Stimulated activated CD8-positive, alpha-beta memory T cell treated with anti-CD3 and anti-CD28 coated beads, Interleukin-15, amount 100 ng/mL, for 48 hours (primary cell): Measurements from ENCODE around the gene GPRC6A.

Experiments used
- DNase-seq, 2 donors: peaks; one replicate each; pipeline ENCODE4 v3.0.0-alpha.2; 2020; ENCODE audit warnings: low read depth in 2 of 2

GPRC6A gene

DNA sequence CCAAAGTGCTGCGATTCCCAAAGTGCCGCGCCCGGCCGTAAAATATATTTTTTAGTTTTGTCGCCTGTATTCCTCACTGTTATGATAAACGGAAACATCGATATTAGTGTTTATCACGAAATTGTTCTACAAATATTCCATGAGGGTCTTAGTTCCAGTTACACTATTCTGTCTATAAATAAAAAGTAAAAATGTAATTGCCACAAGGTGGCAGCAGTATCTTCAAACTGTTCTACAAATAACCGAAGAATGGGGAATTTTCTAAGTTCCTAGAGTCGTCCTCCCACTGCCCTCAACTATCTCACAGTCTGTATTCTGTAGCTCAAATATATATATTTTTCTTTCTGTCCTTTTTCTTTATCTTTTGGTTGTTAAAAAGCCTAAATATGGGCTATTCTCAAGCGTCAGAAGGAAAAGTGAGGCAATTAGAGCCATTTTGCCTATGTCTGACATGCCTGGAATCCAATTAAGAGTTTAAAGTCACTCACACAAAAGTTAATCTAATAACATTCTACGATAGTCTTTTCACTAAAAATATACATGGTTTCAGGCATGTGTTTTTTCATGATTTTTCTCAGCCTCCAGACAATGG is 49.2 kb downstream of the GPRC6A start:
- no peak for DNase-seq

DNA sequence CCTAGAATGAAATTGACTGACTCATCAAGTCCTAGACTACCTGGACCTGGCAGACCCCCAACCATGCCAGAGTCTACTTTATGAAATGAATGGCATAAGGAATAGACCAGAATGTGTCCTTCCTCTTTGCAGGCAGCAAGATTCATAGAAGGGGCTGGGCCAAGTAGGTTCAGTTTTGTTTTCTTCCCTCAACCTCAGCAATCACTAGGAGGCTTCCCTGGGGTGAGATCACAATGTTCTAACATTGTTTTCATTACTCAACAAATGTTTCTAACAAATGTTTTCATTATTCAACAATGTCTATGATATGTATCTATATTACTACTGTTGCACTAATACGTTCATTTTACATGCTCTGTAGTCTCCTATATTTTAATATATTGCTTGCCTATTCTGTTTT is 55.0 kb downstream of the GPRC6A start:
- no peak for DNase-seq

DNA sequence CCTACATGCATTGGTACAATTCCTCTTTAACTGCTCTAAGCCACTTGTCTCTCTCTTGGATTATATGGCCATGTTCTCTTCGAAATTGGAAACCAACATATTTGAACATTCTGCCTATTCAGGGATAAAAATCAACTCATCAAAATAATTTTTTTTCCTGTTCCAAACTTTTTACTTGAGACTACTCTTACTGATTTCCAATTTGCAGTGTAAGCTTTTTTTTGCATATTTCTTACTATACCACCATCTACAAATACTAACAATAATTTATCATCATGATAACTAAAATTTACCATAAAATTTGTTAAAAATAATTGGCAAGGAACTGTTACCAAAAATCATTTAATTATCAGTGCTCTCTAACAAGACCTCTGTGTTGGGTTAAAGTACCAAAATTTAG is 56.4 kb downstream of the GPRC6A start:
- DNase-seq, result no peak

DNA sequence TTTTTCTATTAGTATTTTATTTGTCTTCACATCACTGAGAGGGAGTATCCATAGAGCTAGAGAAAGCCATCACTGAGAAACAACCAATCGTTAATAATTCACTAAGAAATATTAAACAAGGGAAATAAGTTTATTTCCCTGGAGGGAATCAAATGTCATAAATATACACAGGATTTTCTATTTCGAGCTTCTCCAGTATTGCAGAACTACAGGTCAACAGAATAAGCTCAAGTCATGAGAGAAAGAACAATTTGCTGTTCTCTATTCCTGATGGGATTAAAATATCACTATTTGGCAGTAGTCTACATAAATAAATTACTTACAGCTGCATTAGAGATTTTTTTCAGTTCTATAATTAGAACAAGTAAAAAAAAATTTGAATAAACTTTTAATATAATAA is 61.2 kb downstream of the GPRC6A start:
- no peak for DNase-seq

DNA sequence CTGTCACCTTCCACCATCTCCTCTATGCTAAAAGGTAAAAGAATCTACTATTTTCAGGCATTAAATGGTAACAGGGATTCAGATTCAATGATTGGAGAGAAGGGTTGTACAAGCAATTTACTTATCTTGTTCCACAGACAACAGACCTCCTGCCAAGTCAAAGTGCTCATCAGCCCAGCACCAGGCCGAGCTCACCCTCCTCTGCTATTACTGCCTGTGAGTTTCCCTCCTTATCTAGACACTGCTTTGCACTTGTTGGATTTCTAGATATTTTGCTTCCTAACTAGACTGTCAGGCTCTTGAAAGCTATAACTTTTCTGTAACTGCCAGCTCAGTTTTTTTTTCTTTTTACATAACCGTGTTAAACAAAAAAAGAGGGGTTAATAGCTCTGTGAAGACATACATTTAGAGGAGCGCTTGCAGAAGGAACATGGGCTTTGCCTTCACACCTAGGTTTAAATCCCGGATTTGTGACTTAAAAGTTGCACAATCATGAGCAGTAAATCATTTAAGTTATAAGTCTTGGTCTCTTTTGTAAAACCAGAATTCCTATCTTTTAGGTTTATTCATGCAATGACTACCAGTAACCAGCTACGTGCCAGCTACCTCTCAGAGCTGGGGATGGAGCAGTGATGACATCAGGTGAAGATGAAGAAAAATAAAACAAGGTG is 62.2 kb downstream of the GPRC6A start:
- no peak for DNase-seq

DNA sequence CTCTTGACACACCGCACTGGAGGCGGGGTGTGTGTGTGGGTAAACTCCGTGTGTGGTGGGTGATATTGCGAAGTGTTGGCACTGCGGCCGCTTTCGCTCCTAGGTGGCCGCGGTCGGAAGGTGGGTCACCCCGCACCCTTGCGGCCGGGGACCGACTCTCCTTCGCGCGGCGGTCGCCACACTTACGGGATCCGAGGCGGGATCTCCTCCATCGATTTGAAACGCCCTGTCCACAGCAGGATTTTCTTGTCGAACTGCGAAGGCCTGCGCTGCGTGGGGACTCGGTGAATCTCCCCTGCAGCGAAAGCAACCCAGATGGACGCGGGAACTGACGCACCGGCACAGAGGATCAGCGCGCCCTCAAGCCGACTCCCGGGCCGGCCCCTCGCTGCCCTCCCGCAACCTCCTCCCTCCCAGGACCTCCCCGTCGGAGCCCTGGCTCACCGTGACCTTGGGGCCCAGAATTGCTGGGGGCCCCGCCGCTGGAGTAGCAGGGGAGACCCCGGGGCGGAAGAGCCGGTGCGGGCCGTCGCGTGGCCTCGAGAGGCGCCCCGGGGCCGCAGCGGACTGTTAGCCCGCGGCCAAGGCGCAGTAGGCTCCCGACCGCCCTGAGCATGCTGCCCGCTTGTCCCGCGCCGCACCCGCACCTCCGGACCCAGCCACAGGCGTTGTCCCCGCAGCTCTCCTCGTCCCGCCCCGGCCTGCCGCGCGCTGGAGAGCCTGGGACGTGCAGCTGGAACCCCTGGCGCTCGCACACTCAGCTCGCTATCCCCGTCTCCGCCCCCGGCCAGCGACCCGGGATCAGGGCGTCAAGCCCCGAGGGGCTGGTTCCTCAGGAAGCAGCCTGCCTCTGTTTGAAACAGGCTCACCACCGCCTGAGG is 63.7 kb downstream of the GPRC6A start, which contains the start of gene FAM162B:
Gene FAM162B, minus strand, starts transcription at position 759 of the 881 bp plus-strand sequence. Its CDS starts 143 bp downstream, at position 616.
- DNase-seq, result peak in 1 of 2 donors; percentile 4

DNA sequence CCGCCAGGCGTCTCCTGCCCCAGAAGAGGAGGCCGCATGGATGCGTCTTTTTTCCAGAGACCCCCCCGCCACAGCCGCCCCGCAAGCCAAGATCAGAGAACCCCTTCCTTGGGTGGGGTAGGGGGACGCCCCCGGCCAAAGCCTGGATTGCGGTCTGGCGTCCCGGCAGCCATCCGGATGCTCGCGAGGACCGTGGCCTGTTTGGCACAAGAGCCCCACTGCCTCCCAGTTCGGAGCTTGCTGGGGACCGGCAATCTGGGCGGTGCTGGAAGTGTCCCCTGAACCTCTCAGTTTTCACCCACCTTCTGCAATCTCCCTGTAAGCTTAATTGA is 64.3 kb downstream of the GPRC6A start:
- no peak for DNase-seq

DNA sequence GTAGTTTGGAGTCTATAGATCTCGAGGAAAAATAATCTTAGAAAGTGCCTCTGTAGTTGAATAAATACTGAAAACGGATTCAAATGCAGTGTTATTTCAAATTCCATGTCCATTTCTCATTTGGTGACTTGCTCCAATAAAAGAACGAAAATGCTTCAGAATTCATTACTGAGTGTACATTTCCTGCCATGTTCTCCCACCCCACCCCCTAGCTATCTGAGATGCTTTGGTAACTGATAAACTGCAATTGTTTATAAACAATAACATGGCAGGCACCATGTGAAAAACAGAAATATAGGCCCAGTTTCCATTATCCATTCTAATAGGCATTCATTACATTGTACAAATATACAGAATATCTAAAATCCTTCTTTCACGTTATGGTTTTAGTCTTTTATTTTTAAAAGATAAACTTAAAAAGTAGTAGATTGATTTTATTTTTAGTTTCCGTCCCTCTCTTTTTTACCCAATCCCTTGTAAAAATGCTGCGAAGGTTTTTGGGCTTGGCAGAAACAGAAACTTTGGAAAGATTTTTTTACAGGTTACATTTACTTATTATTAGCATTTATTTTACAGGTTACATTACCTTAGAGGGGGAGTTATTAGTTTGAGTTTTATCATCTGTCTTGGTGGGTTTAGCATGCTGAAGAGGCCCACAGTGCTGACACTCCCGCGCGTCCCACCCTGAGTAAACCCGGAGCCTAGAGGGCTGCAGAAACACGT is 64.8 kb downstream of the GPRC6A start:
- DNase-seq, result no peak

DNA sequence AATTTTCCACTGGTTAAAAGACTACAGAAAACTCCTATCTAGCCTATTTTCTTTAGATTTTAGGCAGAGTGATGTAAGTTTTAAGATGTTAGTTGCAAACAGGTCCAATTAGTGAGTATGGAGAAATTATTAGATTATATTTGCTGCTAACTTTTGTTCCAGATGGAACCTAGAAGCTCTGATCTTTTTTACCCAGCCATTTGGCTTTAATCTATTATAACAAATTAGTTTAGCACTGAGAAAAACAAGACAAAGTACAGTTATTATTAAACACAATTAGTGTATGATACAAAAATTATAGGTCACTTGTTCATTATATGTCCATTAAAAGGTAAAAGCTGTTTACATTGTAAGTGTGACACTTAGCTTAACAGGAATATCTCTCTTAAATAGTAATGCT is 65.8 kb downstream of the GPRC6A start:
- no peak for DNase-seq

DNA sequence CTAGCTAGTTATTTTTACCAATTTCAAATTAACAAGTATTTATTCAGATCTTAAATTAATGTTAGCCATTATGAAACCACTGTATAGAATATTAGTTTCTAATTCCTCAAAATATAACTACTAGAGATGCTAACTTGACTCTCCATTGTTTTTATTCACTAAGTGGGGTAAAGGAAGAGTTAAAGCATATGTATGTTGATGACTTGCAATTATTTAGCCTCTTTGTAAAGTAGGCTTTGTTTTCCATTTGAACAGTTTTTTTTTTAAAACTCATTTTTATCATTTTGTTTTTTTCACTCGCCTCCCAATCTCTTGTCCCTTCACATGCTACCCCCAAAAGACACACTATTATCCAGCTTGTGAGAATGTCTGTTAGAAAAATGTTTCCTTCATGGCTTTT is 66.6 kb downstream of the GPRC6A start:
- DNase-seq, result no peak

DNA sequence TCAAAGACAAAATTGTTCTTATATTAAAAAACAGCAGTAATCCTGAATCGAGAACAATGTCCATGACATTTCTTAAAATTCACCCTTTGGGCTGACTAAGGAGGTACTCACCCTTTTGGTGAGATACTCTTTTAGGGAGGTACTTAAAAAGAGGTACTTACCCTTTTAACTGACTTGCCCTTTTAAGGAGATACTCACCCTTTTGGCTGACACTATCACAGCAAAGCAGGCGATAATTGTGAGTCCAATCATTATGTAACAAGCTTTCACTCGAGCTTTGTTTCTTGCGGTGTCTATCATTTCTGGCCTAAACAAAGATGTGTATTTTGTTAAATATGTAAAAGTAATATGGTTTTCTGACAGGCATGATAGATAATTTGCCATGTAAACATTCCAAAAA is 67.1 kb downstream of the GPRC6A start:
- DNase-seq, result no peak

DNA sequence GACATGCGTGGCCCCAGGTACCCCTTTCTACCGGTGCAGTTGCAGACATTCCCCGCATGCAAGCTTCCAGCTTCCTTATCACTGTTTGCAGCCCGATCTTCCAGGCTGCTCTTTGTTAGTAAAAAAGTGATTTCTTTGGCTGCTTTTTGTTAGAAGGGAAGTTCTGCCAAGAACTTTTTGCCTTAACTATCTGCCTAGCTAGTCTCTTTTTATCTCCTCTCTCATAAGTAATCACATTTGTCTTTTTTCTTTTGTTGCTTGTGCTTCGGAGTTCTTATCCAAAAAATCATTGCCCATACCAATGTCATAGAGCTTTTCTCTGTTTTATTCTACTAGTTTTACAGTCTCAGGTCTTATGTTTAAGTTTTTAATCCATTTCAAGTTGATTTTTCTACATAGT is 83.7 kb downstream of the GPRC6A start:
- no peak for DNase-seq
